ENCODE measurements around the gene TAF7L. TPM values are rescaled to one million over a fixed set of nuclear protein-coding genes. Genes with fewer than 3 reads are reported as not detected.

Gene TAF7L
- total and polyA plus RNA-seq, 2 experiments from 2014 or later = 0.08 TPM; not detected in 1

DNA sequence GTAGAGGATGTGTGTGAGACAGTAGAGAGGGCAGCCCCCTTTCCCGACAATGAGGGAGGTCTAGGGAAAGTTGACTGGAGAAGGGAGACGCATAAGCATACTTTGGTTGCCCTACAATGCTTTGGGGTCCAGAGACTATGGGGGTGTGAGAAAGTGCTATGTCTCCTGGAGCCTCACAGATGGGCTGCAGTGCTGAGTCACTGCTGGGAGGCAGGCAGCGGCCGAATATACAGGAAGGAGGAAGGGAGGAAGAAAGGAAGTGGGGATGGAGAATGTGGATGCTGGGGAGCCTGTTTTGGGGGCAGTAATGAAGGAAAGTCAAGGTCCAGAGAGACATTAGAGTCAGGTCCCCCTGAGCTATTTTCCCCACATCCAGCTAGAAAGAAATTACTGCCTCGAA, 58.8 kb downstream of the TAF7L start:
- Histone ChIP-seq H3K4me3 (no peak overlapping the region), H3K9me2 (replicated peaks; ENCODE audit: insufficient read depth) (no peaks in the 10 kb centered on the region), H4K20me1 (ENCODE audit: insufficient read depth, poor library complexity, severe bottlenecking) (no peaks in the 10 kb centered on the region), H2AFZ (no peak overlapping the region), H3K9me3 (ENCODE audit: low read depth) (no peaks in the 10 kb centered on the region), H3K4me1 (ENCODE audit: insufficient read depth) (no peaks in the 10 kb centered on the region), H3K36me3 (replicated peaks; ENCODE audit: insufficient read depth, low read depth) (no peaks in the 10 kb centered on the region), H3K27me3 (no peaks in the 10 kb centered on the region), H3K27ac (no peak overlapping the region), H3K4me2 (no peak overlapping the region), H3K79me2 (no peaks in the 10 kb centered on the region)
- 96% methylated on average over 5 of the region's 5 CpGs for WGBS (ENCODE audit: low lambda C conversion rate, missing lambda C conversion rate)
- no peak for DNase-seq (ENCODE audit: low spot score)
- TF ChIP-seq EZH2phosphoT487 (IDR thresholded peaks at IDR 0.05; ENCODE audit: low read depth, severe bottlenecking, unreplicated experiment) (no peak), EZH2 (IDR thresholded peaks at IDR 0.05; ENCODE audit: borderline replicate concordance) (no peak)
- TF ChIP-seq, protein P1, sequence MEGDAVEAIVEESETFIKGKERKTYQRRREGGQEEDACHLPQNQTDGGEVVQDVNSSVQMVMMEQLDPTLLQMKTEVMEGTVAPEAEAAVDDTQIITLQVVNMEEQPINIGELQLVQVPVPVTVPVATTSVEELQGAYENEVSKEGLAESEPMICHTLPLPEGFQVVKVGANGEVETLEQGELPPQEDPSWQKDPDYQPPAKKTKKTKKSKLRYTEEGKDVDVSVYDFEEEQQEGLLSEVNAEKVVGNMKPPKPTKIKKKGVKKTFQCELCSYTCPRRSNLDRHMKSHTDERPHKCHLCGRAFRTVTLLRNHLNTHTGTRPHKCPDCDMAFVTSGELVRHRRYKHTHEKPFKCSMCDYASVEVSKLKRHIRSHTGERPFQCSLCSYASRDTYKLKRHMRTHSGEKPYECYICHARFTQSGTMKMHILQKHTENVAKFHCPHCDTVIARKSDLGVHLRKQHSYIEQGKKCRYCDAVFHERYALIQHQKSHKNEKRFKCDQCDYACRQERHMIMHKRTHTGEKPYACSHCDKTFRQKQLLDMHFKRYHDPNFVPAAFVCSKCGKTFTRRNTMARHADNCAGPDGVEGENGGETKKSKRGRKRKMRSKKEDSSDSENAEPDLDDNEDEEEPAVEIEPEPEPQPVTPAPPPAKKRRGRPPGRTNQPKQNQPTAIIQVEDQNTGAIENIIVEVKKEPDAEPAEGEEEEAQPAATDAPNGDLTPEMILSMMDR (IDR thresholded peaks at IDR 0.05; ENCODE audit: poor library complexity) = no peak

DNA sequence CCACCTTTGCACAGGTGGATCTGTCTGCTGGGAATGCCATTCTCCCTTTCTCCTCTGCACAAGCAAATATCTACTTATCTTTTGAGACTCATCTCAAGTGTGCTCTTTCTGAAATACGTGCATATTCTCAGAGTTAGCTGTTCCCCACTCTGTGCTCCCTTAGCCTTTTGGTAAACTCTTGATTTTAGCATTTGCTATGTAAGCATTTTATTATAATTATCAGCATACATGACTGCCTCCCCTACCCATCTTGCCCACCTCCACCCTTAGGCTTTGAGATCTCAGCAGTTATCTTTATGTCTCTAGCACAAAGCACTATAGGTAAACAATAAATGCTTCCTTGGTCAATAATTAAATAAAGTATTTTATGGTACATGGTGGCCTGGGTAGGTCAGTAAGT, 60.1 kb downstream of the TAF7L start:
- DNase-seq (ENCODE audit: low spot score) = no peak
- 74% methylated on average over 1 of the region's 1 CpG for WGBS (ENCODE audit: low lambda C conversion rate, missing lambda C conversion rate)
- H3K36me3 ChIP-seq (replicated peaks; ENCODE audit: insufficient read depth, low read depth) = no peaks in the 10 kb centered on the region
- no peaks in the 10 kb centered on the region for H3K4me1 ChIP-seq (ENCODE audit: insufficient read depth)
- no peaks in the 10 kb centered on the region for H3K9me3 ChIP-seq (ENCODE audit: low read depth)
- H3K27ac ChIP-seq = no peak overlapping the region
- no peaks in the 10 kb centered on the region for H4K20me1 ChIP-seq (ENCODE audit: insufficient read depth, poor library complexity, severe bottlenecking)
- no peak overlapping the region for H3K4me3 ChIP-seq
- H3K27me3 ChIP-seq = no peaks in the 10 kb centered on the region
- no peak overlapping the region for H3K4me2 ChIP-seq
- TF ChIP-seq EZH2 (IDR thresholded peaks at IDR 0.05; ENCODE audit: borderline replicate concordance) (no peak), EZH2phosphoT487 (IDR thresholded peaks at IDR 0.05; ENCODE audit: low read depth, severe bottlenecking, unreplicated experiment) (no peak)
- TF ChIP-seq, protein P1 (IDR thresholded peaks at IDR 0.05; ENCODE audit: poor library complexity) = no peak
- no peaks in the 10 kb centered on the region for H3K79me2 ChIP-seq
- no peaks in the 10 kb centered on the region for H3K9me2 ChIP-seq (replicated peaks; ENCODE audit: insufficient read depth)
- H2AFZ ChIP-seq = no peak overlapping the region

DNA sequence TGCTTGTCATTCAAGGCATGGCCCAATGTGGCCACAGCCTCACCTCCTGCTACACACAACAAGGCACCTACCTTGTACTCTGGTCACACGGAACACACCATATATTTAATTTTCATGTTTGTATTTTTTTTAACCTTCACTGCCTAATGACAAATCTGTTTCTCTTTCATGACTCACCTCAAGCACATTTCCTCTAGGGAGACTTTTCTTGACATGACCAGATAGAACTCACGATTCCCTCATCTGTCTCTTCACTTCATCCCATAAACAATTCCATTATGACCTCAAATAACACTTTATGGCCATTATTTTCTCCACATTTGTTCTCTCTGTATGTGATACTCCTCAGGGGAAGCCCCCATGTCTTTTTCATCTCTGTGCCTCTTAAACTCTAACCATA, 60.5 kb downstream of the TAF7L start:
- no peak overlapping the region for H3K27ac ChIP-seq
- no peaks in the 10 kb centered on the region for H3K36me3 ChIP-seq (replicated peaks; ENCODE audit: insufficient read depth, low read depth)
- no peak overlapping the region for H3K4me3 ChIP-seq
- H3K79me2 ChIP-seq = no peaks in the 10 kb centered on the region
- no peaks in the 10 kb centered on the region for H3K27me3 ChIP-seq
- no peaks in the 10 kb centered on the region for H3K9me2 ChIP-seq (replicated peaks; ENCODE audit: insufficient read depth)
- DNase-seq (ENCODE audit: low spot score) = no peak
- TF ChIP-seq EZH2phosphoT487 (IDR thresholded peaks at IDR 0.05; ENCODE audit: low read depth, severe bottlenecking, unreplicated experiment) (no peak), EZH2 (IDR thresholded peaks at IDR 0.05; ENCODE audit: borderline replicate concordance) (no peak)
- TF ChIP-seq, protein P1 (IDR thresholded peaks at IDR 0.05; ENCODE audit: poor library complexity) = no peak
- 80% methylated on average over 2 of the region's 2 CpGs for WGBS (ENCODE audit: low lambda C conversion rate, missing lambda C conversion rate)
- H2AFZ ChIP-seq = no peak overlapping the region
- no peaks in the 10 kb centered on the region for H4K20me1 ChIP-seq (ENCODE audit: insufficient read depth, poor library complexity, severe bottlenecking)
- no peak overlapping the region for H3K4me2 ChIP-seq
- no peaks in the 10 kb centered on the region for H3K9me3 ChIP-seq (ENCODE audit: low read depth)
- H3K4me1 ChIP-seq (ENCODE audit: insufficient read depth) = no peaks in the 10 kb centered on the region

DNA sequence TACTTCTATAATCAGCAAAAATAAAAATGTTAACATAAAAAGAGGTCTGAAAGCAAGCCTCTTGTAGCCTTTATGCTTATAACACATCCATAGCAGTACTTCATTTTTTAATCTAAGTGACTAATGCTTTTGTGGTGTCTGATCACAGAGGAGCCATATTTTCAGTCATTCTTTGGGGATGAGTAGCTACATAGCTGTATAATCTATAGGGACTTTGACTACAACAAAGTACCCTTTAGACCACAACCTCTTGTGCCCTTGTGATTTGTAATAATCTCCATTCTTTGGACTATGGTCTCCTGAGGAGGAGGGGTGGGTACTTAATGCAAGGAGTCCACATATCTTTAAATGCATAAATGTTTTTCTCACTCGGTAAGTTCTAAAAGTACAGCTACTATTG, 62.0 kb downstream of the TAF7L start:
- Histone ChIP-seq H3K79me2 (no peaks in the 10 kb centered on the region), H3K9me2 (replicated peaks; ENCODE audit: insufficient read depth) (no peaks in the 10 kb centered on the region), H3K9me3 (ENCODE audit: low read depth) (no peaks in the 10 kb centered on the region), H3K4me3 (no peak overlapping the region), H4K20me1 (ENCODE audit: insufficient read depth, poor library complexity, severe bottlenecking) (no peaks in the 10 kb centered on the region), H3K4me1 (ENCODE audit: insufficient read depth) (no peaks in the 10 kb centered on the region), H2AFZ (no peak overlapping the region), H3K27ac (no peak overlapping the region), H3K4me2 (no peak overlapping the region), H3K36me3 (replicated peaks; ENCODE audit: insufficient read depth, low read depth) (no peaks in the 10 kb centered on the region), H3K27me3 (no peaks in the 10 kb centered on the region)
- TF ChIP-seq, protein P1 (IDR thresholded peaks at IDR 0.05; ENCODE audit: poor library complexity) = no peak
- TF ChIP-seq EZH2 (IDR thresholded peaks at IDR 0.05; ENCODE audit: borderline replicate concordance) (no peak), EZH2phosphoT487 (IDR thresholded peaks at IDR 0.05; ENCODE audit: low read depth, severe bottlenecking, unreplicated experiment) (no peak)
- DNase-seq (ENCODE audit: low spot score) = no peak
- WGBS (ENCODE audit: low lambda C conversion rate, missing lambda C conversion rate) = 96% methylated on average over 1 of the region's 1 CpG

All from hepatocyte (in vitro differentiated cells).